ENCODE measurements around the gene COX7A1.

The COX7A1 gene

DNA sequence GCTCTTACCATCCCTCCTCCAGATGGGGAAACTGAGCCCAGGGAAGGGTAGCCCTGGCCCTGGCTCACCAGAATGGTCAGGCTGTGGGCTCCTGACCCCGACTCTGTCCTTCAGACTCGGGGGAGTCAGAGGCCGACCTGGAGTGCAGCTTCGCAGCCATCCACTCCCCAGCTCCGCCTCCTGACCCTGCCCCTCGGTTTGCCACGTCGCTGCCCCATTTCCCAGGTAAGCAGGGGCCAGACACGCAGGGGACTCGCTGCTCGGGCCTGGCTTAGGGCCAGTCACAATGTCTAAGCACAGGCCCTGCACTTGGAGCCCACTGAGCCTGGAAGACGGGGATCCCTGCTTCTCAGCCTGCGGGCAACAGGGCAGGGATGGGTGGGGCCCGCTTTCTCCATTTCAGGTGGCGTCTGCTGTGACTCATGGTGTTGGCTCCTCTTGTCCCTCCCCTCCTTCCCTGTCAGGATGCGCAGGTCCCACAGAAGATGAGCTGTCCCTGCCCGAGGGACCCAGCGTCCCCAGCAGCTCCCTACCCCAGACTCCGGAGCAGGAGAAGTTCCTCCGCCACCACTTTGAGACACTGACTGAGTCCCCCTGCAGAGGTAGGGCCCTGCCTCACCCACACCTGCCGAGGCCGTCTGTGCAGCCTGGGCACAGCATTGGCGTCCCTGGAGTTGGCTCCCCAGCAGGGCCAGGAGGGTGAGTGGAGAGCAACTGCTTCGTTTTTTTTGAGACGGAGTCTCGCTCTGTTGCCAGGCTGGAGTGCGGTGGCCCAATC, 50.5 kb downstream of the COX7A1 start:
- DNase-seq (ENCODE audit: low read depth, low spot score), result no peak
- TF ChIP-seq CTCF (IDR thresholded peaks at IDR 0.05; ENCODE audit: low read depth, low read length), result no peak
- H3K4me3 ChIP-seq (ENCODE audit: low read depth, low read length), result no peak overlapping the region
- in situ Hi-C loops (cut with HindIII; ENCODE audit: low sequenced_read_pairs), result no loop called here

All from astrocyte of the spinal cord (primary cell).